NCI-H1436 treated with DMSO at 0.1 percent for 48 hours (cell line): Measurements from ENCODE around the gene ZRANB3.
A peak's percentile ranks its signal among the peaks of the same experiment; 100 is the strongest.

Experiments used
- DNase-seq: peaks from one replicate; lab custom pipeline; 2025; lab: John Stamatoyannopoulos, UW

Gene ZRANB3

GRCh38 chr2:135252805-135253458 lies 278.1 kb downstream of the ZRANB3 start:
- no peak for DNase-seq

DNA sequence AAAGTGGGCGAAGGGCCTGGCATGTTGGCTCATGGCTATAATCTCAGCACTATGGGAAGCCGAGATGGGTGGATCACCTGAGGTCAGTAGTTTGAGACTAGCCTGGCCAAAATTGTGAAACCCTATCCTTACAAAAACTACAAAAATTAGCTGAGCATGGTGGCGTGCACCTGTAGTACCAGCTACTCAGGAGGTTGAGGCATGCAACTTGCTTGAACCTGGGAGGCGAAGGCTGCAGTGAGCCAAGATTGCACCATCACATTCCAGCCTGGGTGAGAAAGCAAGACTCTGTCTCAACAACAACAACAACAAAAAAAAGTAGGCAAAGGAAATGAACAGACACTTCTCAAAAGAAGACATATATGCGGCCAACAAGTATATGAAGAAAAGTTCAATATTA lies 282.4 kb downstream of the ZRANB3 start:
- DNase-seq = no peak

DNA sequence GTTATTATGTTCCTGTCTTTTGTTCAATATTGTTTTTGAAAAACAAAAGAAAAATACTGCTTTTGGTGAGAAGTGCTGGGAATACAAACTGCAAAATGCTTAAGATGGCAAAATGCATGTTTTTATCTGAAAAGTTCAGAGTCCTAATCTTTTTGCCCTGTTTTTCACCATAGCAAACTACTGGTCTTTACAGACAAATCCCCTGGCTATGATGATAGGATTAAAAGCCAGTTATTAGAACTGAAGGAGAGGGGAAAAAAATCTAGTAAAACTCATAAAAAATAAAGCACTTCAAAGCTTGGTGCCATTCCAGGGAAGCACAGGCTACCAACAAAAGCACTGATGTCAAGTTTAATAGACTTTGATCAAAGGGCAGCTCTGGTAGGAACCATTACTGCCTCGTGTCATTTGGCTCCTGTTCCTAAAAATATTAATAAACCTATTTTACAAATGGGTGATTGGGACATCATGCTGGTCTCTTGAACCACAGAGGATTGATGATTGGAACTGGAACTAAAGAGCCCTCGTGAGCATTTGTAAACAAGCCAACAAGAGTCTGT lies 284.2 kb downstream of the ZRANB3 start:
- no peak for DNase-seq

DNA sequence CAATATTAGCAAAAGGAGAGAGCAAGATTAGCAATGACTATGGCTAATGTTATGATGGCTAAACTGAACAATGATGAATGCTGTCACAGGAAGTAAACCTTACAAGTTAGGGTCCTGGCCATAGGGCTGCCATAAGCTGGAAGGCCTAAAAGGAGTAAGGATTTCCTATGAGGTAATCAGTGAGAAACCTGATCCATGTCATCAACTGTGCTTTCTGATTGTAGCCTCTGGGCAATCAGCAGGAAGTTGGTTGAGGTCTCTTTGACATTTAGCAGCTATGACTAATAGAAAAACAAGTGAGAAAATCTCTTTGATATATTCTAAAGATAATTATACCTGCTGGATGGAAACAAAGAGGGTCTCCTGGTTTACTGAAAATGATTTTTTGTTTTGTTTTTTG lies 285.9 kb downstream of the ZRANB3 start:
- peak; percentile 15 for DNase-seq

DNA sequence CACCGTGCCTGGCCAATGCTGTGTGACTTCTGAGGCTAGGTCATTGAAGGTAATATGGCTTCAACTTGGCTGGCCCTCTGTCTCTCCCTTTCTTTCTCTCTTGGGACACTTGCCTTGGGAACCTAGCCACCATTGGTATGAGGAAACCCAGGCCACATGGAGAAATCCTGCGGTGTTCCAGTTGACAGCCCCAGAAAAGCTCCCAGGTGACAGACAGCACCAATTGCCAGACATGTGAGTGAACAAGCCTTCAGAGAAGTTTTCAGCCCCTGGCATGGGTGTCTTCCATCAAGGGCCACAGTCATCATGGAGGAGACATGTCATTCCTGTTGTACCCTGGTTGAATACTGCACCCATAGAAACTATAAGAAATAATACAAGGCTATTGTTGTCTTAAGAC lies 292.4 kb downstream of the ZRANB3 start:
- DNase-seq = no peak

DNA sequence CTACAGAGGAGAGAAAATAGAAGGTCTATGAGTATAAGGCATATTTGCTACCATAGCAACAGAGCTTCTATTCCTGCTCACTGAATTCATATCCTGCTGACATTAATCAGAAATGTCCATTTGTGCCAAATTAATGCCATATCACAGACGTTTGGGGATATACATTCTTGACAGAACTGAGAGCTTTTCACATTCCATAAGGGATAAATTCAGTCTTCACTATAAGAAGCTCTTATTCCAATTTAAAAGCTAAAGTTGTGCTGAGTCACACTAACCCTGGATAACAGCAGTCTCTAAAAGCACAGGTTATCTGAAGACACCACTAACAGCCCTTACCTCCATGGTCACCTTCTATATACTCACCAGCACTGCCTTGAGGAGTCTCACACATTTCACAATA lies 300.9 kb downstream of the ZRANB3 start:
- no peak for DNase-seq

DNA sequence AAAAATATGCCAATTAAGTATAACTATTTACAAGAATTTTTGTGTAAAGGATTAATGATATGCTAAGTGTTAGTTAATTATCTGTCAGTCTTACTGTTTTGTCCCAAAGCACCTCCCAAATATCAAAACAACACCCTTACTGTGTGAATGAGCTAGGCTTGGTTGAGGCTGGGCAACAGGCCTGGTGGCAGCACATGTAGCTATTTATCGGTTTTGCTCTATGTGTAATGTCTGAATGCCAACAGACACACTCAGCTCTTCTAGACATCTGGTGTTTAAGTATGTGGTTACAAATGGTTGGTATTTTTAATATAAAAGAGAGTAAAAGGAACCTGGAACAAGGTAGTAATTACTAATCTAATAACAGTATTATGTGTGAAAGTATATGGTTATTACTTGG lies 303.6 kb downstream of the ZRANB3 start:
- DNase-seq = no peak

DNA sequence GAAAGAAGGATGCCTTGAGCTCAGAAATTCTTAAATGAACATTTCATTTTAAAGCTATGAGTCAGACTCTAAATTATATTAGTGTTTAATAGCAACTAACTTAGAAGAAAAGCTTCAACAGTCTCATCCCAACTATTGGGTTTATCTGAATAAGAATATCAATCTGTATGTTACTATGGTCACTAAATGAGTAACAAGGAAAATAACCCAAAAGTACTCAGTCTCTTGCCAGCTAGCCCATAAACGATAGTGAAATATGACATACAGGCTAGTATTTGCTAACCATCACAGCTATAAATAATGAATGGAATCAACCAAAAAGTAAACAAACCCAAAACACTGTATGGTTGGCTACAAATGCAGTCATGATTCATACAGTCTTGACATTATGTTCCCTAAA lies 304.1 kb downstream of the ZRANB3 start:
- DNase-seq = no peak

DNA sequence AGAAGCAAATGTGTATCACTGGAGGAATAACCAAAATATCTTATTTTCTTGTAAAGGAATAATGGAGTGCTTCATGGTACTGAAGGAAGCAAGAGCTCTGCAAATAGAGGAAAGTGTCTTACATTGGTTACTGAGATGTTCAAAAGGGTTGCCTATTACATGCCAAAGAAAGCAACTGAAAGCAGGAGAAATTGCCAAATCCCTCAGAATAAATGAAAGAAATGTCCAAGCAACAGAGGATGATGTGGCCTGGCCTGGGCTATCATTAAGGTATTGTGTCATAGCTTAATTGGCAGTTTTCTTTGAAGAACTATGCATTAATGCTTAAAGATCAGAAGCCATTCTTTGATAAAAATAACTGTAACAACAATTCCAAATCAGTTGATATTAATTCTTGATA lies 305.2 kb downstream of the ZRANB3 start:
- DNase-seq = no peak

DNA sequence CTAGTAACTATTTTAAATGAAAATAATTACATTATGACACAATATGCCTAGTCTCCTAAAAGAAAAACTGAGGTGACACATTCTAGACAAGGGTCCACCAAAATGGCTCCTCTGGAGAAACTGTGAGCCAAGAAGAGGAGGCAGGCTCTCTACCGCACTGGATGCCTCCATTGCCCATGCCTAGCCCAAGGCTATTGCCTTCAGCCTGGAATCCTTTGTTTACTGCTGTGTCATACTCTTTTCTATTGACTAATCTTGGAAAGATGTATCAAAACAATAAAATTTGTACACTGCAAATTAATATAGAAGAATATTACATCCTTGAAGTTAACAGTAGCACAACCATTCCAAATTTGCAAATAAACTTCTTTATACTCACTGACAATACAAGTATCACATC lies 311.8 kb downstream of the ZRANB3 start:
- DNase-seq = no peak

- no peak for DNase-seq
Observed at GRCh38 chr2:135218426-135218825, 312.6 kb downstream of the ZRANB3 start.

- DNase-seq = no peak
Observed at GRCh38 chr2:135212757-135213156, 318.3 kb downstream of the ZRANB3 start.

DNA sequence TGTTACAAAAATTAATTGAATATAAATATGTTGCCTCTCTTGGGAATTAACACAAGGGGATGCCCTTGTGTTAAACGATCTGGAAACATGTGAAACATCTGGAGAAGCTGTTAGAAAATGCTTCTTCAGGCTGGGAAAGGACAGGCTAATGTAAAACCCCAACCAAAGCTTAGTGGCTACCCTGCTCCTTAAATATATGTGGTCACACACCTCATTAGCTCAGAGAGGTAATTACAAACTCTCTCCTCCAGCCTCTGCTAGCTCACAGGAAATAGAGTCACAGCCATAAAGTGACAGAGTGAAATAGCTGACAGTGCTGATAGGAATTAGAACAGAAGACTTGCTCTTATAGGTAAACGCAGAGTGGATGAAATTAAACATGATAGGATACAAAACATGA lies 323.0 kb downstream of the ZRANB3 start:
- DNase-seq = no peak

GRCh38 chr2:135203944-135204343 lies 327.1 kb downstream of the ZRANB3 start:
- DNase-seq = no peak

- no peak for DNase-seq
Observed at GRCh38 chr2:135202751-135203150, 328.3 kb downstream of the ZRANB3 start.

DNA sequence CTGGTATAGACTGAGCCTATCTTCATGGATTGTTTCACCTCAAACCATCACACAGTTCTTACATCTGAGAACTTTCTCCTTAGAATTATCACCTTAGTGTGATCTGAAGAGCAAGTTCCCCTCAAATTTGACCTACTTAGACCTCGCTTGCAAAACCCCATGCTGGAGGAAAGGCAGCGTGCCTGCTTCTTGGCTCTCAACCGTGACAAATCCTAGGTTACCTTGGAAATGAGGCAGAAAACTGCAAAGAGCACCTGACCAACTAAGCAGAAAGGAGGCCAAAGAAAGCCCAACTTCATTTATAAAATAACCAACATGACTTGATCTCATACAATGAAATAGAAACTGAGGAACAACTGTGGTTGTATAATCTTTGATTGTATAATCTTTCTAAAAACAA lies 332.5 kb downstream of the ZRANB3 start:
- no peak for DNase-seq

GRCh38 chr2:135190799-135191198 lies 340.2 kb downstream of the ZRANB3 start:
- no peak for DNase-seq

DNA sequence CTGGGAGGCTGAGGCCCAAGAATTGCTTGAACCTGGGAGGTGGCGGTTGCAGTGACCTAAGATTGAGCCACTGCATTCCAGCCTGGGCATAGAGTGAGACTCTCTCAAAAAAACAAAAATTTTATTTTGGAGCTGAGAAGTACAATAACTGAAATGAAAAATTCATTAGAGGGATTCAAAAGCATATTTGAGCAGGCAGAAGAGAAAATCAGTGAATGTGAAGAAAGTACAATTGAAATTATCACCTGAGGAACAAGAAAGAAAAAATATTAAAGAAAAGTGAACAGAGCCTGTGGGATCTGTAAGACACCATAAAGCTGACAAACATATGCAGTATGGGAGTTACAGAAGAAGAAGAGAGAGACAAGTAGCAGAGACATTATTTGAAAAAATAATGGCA lies 341.9 kb downstream of the ZRANB3 start:
- no peak for DNase-seq

DNA sequence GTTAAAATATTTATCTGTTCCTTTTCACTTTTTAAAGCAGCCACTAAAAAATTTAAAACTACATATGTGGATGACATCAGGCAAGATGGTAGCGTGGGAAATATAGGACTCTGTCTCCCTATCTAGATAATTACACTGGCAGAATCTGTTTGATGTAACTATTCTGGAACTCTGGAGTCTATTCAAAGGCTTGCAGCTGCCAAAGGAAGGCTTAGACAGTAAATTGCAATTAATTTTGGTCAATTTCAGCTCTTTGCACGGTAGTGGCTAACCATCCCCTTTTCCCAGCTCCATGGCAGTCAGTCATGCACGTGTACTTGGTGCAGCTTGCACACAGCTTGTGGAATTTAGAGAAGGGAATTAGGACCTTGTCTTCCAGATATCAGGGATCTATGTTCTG lies 343.7 kb downstream of the ZRANB3 start:
- DNase-seq = no peak

DNA sequence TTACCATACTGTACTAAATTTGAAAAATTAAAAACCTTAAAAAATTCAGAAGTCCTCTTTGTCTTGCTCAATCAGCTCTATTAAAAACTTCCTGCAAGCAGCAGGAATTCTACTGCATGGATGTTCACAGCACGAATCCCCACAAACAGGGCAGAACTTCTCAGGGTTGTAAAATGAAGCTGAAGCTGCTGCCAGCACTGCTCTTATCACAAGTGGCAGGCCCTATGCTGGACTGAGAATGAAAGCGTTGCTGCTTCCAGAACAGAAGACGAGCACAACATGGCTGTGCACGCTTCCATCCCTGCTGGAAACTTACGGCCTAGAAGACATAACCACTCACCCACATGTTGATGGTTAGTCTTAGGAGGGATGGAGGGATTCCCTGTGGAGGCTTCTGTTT lies 345.0 kb downstream of the ZRANB3 start:
- DNase-seq = no peak

- no peak for DNase-seq
Observed at GRCh38 chr2:135183822-135184221, 347.2 kb downstream of the ZRANB3 start.

DNA sequence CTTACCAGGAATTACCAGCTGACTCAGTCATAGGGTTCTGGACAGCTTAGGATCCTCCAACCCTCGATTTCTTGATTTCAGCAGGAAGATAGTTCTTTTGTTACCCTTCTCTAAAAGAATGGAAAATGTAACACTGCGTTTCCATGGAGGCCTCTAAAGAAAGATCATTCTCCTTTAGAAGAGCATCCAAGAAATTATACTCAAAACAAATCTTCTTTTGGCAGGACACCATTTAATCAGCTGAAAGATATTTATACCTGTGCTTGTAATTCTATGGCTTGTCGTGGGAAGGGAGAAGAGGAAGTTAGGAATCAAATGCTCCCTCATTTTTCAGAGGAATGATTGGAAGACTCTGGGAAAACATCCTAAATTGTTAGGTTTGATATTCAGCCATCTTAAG lies 348.4 kb downstream of the ZRANB3 start:
- no peak for DNase-seq

DNA sequence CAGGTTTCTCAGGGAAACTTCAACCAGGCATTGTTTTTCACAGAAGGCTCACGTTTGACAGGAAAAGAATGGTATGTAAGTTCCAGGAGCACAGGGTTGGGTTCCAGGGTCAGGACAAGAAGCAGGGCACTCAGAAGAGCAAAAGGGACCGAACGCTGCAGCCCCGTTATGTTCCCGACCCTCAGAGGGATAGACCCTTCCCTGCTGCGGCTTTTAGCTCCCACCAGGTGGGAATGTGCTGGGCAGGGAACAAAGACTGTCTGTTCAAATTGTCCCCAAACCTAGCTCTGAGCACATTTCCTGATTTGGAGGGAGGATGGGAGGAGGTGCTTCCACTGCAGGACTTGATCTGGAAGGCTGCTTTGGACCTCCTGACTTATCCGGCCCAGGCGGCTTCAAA lies 348.8 kb downstream of the ZRANB3 start:
- no peak for DNase-seq

DNA sequence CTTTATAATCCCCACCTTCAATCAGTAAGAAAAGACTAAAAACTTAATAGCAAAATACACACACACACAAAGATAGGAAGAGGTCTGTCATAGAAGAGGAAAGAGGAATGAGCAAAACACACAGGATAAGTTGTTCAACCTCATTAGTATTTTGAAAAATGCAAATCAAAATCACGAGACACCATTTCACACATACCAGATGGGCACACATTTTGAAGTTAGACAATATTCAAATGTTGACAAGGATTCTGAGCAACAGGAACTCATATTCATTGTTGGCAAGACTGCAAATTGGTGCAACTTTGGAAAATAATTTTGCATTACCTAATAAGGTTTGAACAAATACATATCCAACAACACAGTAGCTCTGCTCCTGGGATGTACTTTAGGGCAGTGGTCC lies 351.3 kb downstream of the ZRANB3 start:
- no peak for DNase-seq
